ENCODE measurements around the gene CNGB1. TPM values are rescaled to one million over a fixed set of nuclear protein-coding genes. Genes with fewer than 3 reads are reported as not detected.
"Not testable (repeated sequence)": the region's sequence is repeated elsewhere in the genome, so short reads cannot be mapped to it uniquely, and the experiment has no call there.

The CNGB1 gene
- total RNA-seq, 3 donors from 2014 or later: 0.14 to 2.0 (median 0.55) TPM

GRCh38 chr16:57855188-57855587, 115.7 kb downstream of the CNGB1 start:
- Histone ChIP-seq H3K4me3 (no peak overlapping the region), H3K36me3 (ENCODE audit: low read depth) (no peaks in the 10 kb centered on the region), H3K4me1 (ENCODE audit: low read depth) (no peaks in the 10 kb centered on the region), H3K9me3 (no peaks in the 10 kb centered on the region)
- ATAC-seq: no peak
- intact Hi-C loops (cut with DNase I, micrococcal nuclease): no loop called here
- TF ChIP-seq, protein P1, sequence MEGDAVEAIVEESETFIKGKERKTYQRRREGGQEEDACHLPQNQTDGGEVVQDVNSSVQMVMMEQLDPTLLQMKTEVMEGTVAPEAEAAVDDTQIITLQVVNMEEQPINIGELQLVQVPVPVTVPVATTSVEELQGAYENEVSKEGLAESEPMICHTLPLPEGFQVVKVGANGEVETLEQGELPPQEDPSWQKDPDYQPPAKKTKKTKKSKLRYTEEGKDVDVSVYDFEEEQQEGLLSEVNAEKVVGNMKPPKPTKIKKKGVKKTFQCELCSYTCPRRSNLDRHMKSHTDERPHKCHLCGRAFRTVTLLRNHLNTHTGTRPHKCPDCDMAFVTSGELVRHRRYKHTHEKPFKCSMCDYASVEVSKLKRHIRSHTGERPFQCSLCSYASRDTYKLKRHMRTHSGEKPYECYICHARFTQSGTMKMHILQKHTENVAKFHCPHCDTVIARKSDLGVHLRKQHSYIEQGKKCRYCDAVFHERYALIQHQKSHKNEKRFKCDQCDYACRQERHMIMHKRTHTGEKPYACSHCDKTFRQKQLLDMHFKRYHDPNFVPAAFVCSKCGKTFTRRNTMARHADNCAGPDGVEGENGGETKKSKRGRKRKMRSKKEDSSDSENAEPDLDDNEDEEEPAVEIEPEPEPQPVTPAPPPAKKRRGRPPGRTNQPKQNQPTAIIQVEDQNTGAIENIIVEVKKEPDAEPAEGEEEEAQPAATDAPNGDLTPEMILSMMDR (IDR thresholded peaks at IDR 0.05): no peak
- no peak for DNase-seq

DNA sequence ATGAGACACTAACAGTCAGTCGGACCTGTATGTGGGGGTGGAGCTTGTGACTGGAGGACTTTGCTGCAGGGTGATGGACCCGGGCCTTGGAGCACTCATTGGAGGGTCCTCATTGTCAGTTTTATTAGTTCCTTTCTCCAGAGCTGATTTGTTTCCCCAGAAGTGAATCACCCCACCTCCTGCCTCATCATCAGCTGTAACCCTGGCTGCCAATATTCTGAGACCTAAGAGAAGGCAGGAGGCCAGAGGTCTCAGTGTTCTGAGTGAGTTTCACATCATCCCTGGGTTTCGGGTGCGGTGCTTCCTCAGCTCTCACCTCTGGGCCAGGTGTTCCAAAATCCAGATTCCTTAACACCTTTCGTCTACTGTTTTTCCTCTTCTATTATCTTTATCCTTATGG, 118.7 kb downstream of the CNGB1 start:
- TF ChIP-seq, protein P1 (IDR thresholded peaks at IDR 0.05): no peak

GRCh38 chr16:57848181-57848580, 122.7 kb downstream of the CNGB1 start:
- no peak overlapping the region for H3K4me3 ChIP-seq
- H3K4me1 ChIP-seq (ENCODE audit: low read depth): no peaks in the 10 kb centered on the region
- intact Hi-C loops (cut with DNase I, micrococcal nuclease): no loop called here
- DNase-seq: no peak
- no peaks in the 10 kb centered on the region for H3K36me3 ChIP-seq (ENCODE audit: low read depth)
- ATAC-seq: no peak
- H3K9me3 ChIP-seq: no peaks in the 10 kb centered on the region
- TF ChIP-seq, protein P1 (IDR thresholded peaks at IDR 0.05): no peak

More for the DNA sequence above, 118.7 kb downstream of the CNGB1 start:
- Histone ChIP-seq H3K4me1 (ENCODE audit: low read depth) (no peaks in the 10 kb centered on the region), H3K9me3 (no peaks in the 10 kb centered on the region), H3K4me3 (no peak overlapping the region), H3K36me3 (ENCODE audit: low read depth) (no peaks in the 10 kb centered on the region)
- ATAC-seq: no peak
- intact Hi-C loops (cut with DNase I, micrococcal nuclease): no loop called here
- no peak for DNase-seq

DNA sequence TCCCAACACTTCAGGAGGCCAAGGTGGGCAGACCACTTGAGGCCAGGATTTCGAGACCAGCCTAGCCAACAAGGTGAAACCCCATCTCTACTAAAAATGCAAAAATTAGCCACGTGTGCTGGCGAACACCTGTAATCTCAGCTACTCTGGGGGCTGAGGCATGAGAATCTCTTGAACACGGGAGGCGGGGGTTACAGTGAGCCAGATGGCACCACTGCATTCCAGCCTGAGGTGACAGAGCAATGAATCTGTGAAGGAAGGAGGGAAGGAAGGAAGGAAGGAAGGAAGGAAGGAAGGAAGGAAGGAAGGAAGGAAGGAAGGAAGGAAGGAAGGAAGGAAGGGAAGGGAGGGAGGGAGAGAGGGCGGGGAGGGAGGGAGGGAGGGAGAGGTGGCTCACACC, 124.0 kb downstream of the CNGB1 start:
- DNase-seq; H3K9me3 ChIP-seq; intact Hi-C loops (cut with DNase I, micrococcal nuclease); H3K36me3 ChIP-seq (ENCODE audit: low read depth); H3K4me3 ChIP-seq; ATAC-seq; H3K4me1 ChIP-seq (ENCODE audit: low read depth): not testable (repeated sequence)

- H3K4me3 ChIP-seq: no peak overlapping the region
- H3K4me1 ChIP-seq (ENCODE audit: low read depth): no peaks in the 10 kb centered on the region
- ATAC-seq (peak; percentile 42), DNase-seq (no peak)
- TF ChIP-seq, protein P1 (IDR thresholded peaks at IDR 0.05): no peak
- intact Hi-C loops (cut with DNase I, micrococcal nuclease): no loop called here
- H3K9me3 ChIP-seq: no peaks in the 10 kb centered on the region
- H3K36me3 ChIP-seq (ENCODE audit: low read depth): no peaks in the 10 kb centered on the region
Measured at GRCh38 chr16:57846078-57846697, 124.7 kb downstream of the CNGB1 start.

DNA sequence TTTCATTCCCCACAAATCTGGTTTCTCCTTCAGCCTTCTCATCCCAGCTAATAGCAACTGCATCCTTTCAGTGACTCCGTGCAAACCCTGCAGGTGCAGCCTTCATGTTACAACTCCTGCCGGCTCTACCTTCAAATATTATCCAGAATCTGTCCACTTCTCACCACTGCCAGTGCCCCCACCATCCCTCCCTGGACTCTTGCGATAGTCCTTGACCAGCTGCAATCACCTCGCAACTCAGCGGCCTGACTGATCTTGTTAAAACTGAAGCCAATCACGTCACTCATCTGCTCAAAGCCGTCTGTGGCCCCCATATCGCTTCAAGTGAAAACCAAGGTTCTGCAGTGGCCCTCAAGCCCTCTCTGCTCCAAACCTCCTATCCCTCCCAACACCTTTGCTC, 125.8 kb downstream of the CNGB1 start:
- Histone ChIP-seq H3K4me3 (no peak overlapping the region), H3K36me3 (ENCODE audit: low read depth) (no peaks in the 10 kb centered on the region), H3K4me1 (ENCODE audit: low read depth) (no peaks in the 10 kb centered on the region), H3K9me3 (no peaks in the 10 kb centered on the region)
- ATAC-seq (no peak), DNase-seq (no peak)
- TF ChIP-seq, protein P1 (IDR thresholded peaks at IDR 0.05): no peak
- intact Hi-C loops (cut with DNase I, micrococcal nuclease): no loop called here

Measured in mucosa of descending colon (tissue), 3 donors.